Measurements from ENCODE around the gene PCMT1. TPM values are rescaled to one million over a fixed set of nuclear protein-coding genes. Genes with fewer than 3 reads are reported as not detected.

PCMT1 gene
- total and polyA plus RNA-seq, 2 experiments from 2014 or later: 110 to 126 TPM

- TF ChIP-seq CTCF (IDR thresholded peaks at IDR 0.05; ENCODE audit: poor library complexity): no peak
- TF ChIP-seq EZH2phosphoT487 (IDR thresholded peaks at IDR 0.05; ENCODE audit: low read depth, severe bottlenecking, unreplicated experiment): no peak
- no peak for TF ChIP-seq EZH2 (IDR thresholded peaks at IDR 0.05; ENCODE audit: borderline replicate concordance)
- peak overlapping the region; percentile 58 for H3K27ac ChIP-seq
- no peaks in the 10 kb centered on the region for H3K9me3 ChIP-seq (ENCODE audit: low read depth)
- H3K4me1 ChIP-seq (ENCODE audit: insufficient read depth): no peaks in the 10 kb centered on the region
- no peaks in the 10 kb centered on the region for H3K9me2 ChIP-seq (replicated peaks; ENCODE audit: insufficient read depth)
- no peaks in the 10 kb centered on the region for H4K20me1 ChIP-seq (ENCODE audit: insufficient read depth, poor library complexity, severe bottlenecking)
- WGBS (ENCODE audit: low lambda C conversion rate, missing lambda C conversion rate): 96% methylated on average over 7 of the region's 7 CpGs
- no peak overlapping the region for H3K4me3 ChIP-seq
- DNase-seq (ENCODE audit: low spot score): no peak
- peaks cover 100% of the 10 kb centered on the region for H3K79me2 ChIP-seq
- H3K27me3 ChIP-seq: no peaks in the 10 kb centered on the region
- no peak overlapping the region for H2AFZ ChIP-seq
- no peaks in the 10 kb centered on the region for H3K36me3 ChIP-seq (replicated peaks; ENCODE audit: insufficient read depth, low read depth)
- no peak overlapping the region for H3K4me2 ChIP-seq
Observed at GRCh38 chr6:149756261-149756636, 6.7 kb downstream of the PCMT1 start.

DNA sequence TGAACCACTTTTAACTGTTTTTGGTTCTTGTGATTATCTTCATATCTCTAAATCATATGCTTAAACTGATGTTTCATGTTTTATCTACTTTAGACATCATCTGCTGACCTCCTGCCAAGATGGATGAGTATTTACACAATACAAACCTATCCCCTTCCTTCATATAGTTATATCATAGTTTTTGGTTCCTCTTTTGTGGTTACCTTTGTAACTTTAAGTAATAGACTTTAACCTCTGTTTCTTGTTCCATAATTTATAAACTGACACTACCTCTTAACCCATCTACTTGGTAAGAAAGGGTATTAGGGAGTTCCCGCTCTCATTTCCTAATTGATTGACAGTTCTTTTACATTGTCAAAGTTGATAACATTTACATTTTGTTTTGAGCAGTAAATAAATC is 11.9 kb downstream of the PCMT1 start:
- peaks cover 89% of the 10 kb centered on the region for H3K79me2 ChIP-seq

GRCh38 chr6:149763866-149764265 is 14.3 kb downstream of the PCMT1 start:
- no peak overlapping the region for H2AFZ ChIP-seq
- no peaks in the 10 kb centered on the region for H4K20me1 ChIP-seq (ENCODE audit: insufficient read depth, poor library complexity, severe bottlenecking)
- H3K4me1 ChIP-seq (ENCODE audit: insufficient read depth): no peaks in the 10 kb centered on the region
- no peaks in the 10 kb centered on the region for H3K9me2 ChIP-seq (replicated peaks; ENCODE audit: insufficient read depth)
- TF ChIP-seq EZH2 (IDR thresholded peaks at IDR 0.05; ENCODE audit: borderline replicate concordance) (no peak), EZH2phosphoT487 (IDR thresholded peaks at IDR 0.05; ENCODE audit: low read depth, severe bottlenecking, unreplicated experiment) (no peak), CTCF (IDR thresholded peaks at IDR 0.05; ENCODE audit: poor library complexity) (no peak)
- H3K4me3 ChIP-seq: no peak overlapping the region
- no peak overlapping the region for H3K27ac ChIP-seq
- peaks cover 88% of the 10 kb centered on the region for H3K79me2 ChIP-seq
- H3K27me3 ChIP-seq: no peaks in the 10 kb centered on the region
- DNase-seq (ENCODE audit: low spot score): no peak
- peaks cover 11% of the 10 kb centered on the region for H3K9me3 ChIP-seq (ENCODE audit: low read depth)
- H3K4me2 ChIP-seq: no peak overlapping the region
- H3K36me3 ChIP-seq (replicated peaks; ENCODE audit: insufficient read depth, low read depth): no peaks in the 10 kb centered on the region

More for the DNA sequence above, 11.9 kb downstream of the PCMT1 start:
- H2AFZ ChIP-seq: no peak overlapping the region
- no peaks in the 10 kb centered on the region for H3K36me3 ChIP-seq (replicated peaks; ENCODE audit: insufficient read depth, low read depth)
- H4K20me1 ChIP-seq (ENCODE audit: insufficient read depth, poor library complexity, severe bottlenecking): no peaks in the 10 kb centered on the region
- no peak overlapping the region for H3K4me3 ChIP-seq
- no peak for TF ChIP-seq EZH2phosphoT487 (IDR thresholded peaks at IDR 0.05; ENCODE audit: low read depth, severe bottlenecking, unreplicated experiment)
- TF ChIP-seq EZH2 (IDR thresholded peaks at IDR 0.05; ENCODE audit: borderline replicate concordance): no peak
- no peak for TF ChIP-seq CTCF (IDR thresholded peaks at IDR 0.05; ENCODE audit: poor library complexity)
- no peak for DNase-seq (ENCODE audit: low spot score)
- no peak overlapping the region for H3K4me2 ChIP-seq
- peaks cover 9% of the 10 kb centered on the region for H3K9me3 ChIP-seq (ENCODE audit: low read depth)
- 97% methylated on average over 1 of the region's 1 CpG for WGBS (ENCODE audit: low lambda C conversion rate, missing lambda C conversion rate)
- H3K4me1 ChIP-seq (ENCODE audit: insufficient read depth): no peaks in the 10 kb centered on the region
- no peaks in the 10 kb centered on the region for H3K27me3 ChIP-seq
- no peaks in the 10 kb centered on the region for H3K9me2 ChIP-seq (replicated peaks; ENCODE audit: insufficient read depth)
- H3K27ac ChIP-seq: no peak overlapping the region

Measured in hepatocyte (in vitro differentiated cells).